Measurements from ENCODE around the gene RAP1GAP2. TPM values are rescaled to one million over a fixed set of nuclear protein-coding genes. Genes with fewer than 3 reads are reported as not detected.
A peak's percentile ranks its signal among the peaks of the same experiment; 100 is the strongest.
"Not testable (repeated sequence)": the region's sequence is repeated elsewhere in the genome, so short reads cannot be mapped to it uniquely, and the experiment has no call there.

RAP1GAP2 gene
- total RNA-seq, 1 donor from 2014 or later, result 46.8 TPM

DNA sequence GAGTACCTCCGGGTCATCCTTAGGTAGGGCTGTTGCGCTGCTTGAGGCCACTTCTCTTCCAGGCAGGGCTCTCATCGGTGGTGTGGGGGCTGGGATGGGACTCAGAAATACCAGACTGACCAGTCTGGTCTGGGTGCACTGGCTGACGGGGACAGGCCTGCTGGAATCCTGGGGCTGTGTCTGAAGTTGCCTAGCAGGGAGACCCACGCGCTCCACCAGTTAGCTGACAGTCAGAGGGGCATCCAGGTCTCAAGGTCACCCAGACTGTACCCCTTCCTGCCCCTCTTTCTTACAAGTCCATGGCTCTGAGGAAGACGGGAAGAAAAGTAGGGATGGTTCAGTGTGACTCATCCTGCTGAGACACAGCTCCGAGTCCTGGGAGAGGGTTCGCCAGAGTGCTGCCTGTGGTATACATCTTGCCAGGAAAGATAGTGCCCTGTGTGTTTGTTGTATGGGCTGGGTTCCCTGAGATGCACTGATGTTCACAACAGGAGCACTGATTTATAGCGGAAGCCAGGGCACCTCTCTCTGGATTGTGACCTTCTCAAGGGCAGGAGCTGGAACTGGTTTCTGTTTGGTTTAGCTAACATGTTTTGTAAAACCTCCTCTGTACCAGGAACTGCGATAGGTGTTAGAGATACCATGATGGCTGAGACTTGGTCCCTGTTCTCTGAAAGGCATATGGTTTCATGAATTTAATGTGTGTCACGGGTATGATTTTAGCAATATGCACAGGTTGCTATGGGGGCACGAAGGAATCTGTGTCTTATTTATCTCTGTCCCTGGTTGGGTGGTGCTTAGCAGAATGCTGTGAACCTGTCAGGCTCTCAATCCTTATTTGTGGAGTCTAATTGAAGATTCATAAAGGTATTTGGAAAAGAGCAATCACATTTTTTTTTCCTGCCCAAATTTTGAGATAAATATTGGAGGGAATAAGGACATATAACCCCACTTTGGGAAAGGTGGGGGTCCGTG is 169.7 kb downstream of the RAP1GAP2 start:
- ATAC-seq (ENCODE audit: poor library complexity), result peak; percentile 71
- intact Hi-C loops (cut with DNase I), result no loop called here
- DNase-seq, result no peak

DNA sequence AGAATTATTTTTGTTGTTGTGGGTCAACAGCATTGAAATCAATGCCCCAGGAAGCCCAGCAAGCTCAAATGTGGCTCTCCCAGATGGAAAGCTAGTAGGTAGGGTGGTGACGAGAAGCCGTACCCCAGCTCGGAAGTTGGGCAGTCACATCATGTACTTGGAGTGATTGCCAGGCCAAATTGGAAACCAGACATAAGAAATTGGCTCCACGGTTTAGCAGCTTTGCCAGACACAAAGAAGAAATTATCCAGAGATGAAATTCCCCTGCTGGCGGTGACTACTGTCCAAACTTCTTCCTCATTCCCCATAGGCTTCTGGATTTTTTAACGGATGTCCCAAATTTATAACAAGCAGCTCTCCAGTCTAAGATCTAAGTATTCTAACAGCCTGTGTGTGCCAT is 171.3 kb downstream of the RAP1GAP2 start:
- intact Hi-C loops (cut with DNase I), result no loop called here

DNA sequence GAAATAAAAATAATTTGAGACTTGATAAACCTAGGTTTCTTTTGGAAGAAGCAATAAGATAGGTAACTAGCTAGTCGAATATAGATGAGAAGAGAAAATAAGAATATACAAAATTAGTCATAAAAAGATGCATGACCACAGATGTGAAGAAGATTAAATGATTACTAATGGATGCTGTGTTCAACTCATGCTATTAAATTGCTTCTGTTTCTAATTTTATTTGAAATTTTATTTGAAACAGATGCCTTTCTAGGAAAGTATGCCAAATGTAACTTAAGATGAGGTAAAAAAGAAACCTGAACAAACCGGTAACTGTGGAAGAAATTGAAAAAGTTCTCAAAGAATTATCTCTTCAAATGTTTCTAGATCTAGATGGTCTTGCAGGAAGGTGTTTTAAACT is 175.6 kb downstream of the RAP1GAP2 start:
- intact Hi-C loops (cut with DNase I), result no loop called here
- DNase-seq, result no peak
- ATAC-seq (ENCODE audit: poor library complexity), result no peak

More for the DNA sequence above, 171.3 kb downstream of the RAP1GAP2 start:
- peak; percentile 87 for ATAC-seq (ENCODE audit: poor library complexity)
- no peak for DNase-seq

DNA sequence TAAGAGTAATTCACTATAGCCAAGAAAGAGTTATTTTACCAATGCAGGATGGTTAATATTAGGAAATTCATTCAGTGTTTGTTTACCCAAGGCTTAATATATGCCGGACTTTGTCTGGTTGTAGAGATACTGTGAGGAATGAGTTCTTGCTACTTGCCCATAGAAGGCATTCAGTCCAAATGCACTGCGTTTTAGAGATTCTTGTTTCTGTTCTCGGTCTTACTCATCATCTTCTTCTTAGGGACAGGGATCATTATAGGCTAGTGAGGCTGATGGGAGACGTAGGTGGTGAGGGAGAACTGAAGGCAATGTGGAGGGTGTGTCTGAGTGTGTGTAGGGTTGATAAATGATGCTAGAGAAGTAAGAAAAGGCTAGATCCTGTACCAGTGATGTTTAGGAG is 176.5 kb downstream of the RAP1GAP2 start:
- no peak for ATAC-seq (ENCODE audit: poor library complexity)

DNA sequence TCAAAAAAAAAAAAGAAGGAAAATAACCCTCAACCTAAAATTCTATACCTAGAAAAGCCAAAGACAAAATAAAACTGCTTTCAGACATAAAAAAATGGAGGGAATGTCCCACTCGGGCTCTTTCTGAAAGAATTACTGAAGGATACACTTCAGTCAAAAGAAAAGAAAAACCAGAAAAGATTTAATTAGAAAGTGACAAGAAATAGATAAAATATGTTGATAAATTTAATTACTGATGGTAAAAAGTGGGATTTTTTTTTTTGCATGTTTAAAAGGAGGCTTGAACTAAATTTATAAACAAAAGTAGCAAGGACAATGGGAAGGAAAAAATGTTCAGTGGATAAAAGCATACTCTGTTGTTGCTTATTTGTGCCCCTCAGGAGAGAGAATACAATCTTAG is 178.1 kb downstream of the RAP1GAP2 start:
- DNase-seq (no peak), ATAC-seq (ENCODE audit: poor library complexity) (no peak)
- intact Hi-C loops (cut with DNase I), result no loop called here

More for the DNA sequence above, 176.5 kb downstream of the RAP1GAP2 start:
- intact Hi-C loops (cut with DNase I), result no loop called here
- DNase-seq, result no peak

DNA sequence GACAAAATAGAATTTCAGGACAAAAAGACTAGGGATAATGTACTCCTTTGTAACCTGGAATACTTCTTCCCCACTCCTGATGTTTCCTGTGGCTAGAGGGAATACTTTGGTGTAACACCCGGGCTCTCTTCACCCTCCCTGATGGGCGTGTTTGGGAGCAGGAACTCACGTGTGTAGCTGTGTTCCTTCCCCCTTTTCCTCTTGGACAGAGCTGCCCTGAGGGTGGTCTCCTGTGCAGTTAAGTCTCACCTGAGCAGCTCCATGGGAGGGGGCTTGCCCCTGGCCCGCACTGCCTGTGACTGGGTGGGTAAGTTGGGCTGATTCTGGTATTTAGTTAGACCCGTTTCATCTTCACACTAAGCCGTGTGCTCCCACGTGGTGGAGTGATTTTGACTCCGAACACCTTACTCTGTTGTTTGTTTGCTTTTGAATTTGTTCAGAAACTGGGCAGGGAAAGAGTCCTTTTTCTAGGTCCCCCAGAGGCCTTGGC is 179.3 kb downstream of the RAP1GAP2 start:
- intact Hi-C loops (cut with DNase I), result no loop called here
- ATAC-seq (ENCODE audit: poor library complexity), result no peak
- no peak for DNase-seq

DNA sequence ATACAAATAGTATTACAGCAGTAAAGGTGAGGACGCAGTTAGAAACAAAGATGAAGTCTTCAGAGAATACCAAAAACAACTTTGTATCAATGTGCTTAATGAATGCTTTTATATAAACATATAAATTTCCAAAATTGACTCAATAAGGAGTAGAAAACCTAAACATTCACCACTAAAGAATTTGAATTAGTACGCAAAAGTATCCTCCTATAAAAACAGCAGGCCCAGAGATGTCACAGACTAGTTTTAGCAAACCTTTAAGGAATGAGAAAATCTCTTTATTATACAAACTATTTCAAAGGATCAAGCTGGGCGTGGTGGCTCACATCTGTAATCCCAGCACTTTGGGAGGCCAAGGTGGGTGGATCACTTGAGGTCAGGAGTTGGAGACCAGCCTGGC is 180.9 kb downstream of the RAP1GAP2 start:
- ATAC-seq (ENCODE audit: poor library complexity) (no peak), DNase-seq (no peak)
- intact Hi-C loops (cut with DNase I), result no loop called here

DNA sequence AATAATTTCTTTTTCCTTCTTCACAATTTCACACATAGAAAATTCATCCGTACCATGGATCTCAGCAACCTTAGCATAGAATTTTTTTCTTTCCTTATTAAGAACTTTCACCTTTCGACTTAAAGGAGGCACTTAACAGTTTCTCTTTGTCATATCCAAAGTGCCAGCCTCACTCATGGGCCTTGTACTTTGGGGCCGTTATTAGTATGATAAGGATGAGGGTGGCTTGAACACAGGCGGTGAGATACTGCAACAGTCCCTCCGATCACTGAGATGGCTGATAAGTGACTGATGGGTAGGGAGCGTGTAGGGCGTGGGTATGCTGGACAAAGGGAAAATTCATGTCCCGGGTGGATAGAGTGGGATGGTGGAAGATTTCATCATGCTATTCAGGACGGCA is 181.9 kb downstream of the RAP1GAP2 start:
- intact Hi-C loops (cut with DNase I), result no loop called here
- DNase-seq (no peak), ATAC-seq (ENCODE audit: poor library complexity) (no peak)

DNA sequence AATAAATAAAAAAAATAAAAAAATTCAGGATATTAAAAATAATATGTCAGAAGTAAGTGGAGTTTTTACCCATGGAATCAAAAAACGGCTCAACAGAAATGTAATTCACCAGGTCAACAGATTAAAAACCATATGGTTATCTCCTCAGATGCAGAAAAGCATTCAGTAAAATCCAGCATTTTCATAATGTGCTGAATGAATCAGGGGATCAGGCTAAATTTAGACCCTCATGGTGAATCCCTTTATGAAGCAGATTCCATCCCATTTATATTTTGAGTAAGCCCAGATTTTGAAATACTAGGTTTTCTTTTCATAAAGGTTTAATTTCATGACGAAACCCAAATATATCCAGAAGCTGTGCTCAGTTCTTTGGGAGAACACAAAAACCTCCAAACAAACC is 182.8 kb downstream of the RAP1GAP2 start:
- no peak for ATAC-seq (ENCODE audit: poor library complexity)
- DNase-seq, result no peak
- intact Hi-C loops (cut with DNase I), result no loop called here

DNA sequence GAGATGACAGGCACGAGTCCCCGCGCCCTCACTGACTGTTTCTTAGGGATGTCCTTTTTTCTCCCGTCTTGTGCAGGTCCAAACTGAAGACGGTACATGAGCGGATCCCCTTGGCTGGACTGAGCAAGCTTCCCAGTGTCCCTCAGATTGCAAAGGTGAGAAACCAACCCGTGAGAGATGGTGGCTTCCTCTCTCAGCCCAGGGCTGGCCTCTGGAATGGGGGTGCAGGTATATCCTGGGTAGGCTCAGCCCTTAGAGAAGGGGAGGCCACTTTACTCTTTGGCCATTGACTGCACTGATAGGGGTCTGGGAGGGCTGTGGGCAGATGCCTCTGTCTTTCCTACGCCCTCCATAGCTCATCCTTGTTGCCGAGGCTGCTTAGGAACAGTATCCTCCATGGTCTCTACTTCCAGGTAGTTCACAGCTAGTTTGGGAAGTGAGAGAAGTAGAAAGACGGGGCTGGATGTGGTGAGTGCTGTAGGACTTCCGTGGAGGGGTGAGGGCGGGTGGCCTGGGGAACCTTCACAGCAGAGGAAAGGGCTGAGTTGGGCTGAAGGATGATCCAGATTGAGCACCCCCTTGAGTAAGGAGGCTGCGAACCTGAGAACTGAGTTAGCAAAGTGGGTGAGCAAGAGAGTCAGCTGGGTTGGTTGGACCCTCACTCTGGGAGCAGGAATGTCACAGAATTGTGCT is 184.1 kb downstream of the RAP1GAP2 start:
- ATAC-seq (ENCODE audit: poor library complexity) (no peak), DNase-seq (no peak)
- intact Hi-C loops (cut with DNase I), result no loop called here

DNA sequence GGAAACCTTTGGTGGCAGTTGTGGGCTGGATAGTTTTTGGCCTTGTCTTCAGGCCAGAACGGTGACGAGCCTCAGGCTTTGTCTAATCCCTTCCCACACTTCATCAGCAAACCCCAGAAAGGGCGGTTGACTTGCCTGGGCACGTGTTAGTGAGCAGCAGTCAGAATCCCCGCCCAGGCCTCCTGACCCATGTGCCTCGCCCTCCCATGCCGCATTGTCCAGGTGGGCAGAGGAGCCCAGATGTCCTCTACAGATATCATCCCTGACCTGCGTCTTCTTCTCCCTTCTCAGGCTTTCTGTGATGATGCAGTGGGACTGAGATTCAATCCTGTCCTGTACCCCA is 184.6 kb downstream of the RAP1GAP2 start:
- ATAC-seq (ENCODE audit: poor library complexity), result no peak
- no peak for DNase-seq
- intact Hi-C loops (cut with DNase I), result no loop called here

DNA sequence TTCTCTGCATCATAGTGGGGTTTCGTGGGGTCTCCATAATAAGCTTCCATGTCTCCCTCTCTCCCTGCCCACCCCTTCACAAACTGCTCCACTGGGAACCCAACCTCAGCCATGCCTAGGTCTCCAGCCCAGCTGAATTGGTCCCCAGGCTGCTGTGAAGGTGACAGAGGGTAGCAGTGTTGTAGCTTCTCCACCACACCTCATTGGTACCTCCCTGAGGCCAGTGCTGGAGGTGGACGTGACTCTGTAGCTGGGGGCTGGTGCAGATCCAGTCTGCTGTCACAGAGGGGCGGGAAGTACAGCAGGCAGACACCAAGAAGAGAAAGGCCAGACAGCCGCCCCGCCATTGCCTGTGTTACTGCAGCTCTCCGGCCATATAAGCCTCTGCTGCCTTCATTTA is 185.1 kb downstream of the RAP1GAP2 start:
- intact Hi-C loops (cut with DNase I), result no loop called here
- ATAC-seq (ENCODE audit: poor library complexity) (no peak), DNase-seq (no peak)

DNA sequence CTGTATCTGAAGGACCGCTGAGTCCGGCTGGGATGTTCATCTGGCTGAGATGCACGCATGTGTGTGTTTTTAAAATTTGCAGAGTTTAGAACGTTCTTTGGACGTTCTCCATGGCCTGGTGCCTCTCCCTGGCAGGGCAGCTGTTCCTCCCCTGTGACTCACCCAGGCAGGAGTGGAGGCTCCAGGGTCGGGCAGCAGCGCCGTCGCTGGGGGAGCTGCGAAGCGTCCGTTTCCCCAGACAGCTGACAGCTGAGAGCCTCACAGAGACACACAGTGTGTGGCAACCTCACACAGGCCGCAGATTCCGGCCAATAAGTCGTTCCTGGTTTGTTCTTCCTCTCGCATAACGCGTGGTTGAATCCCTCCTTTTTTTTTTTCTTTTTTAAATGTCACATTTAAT is 186.6 kb downstream of the RAP1GAP2 start:
- DNase-seq, result peak; percentile 88
- peak; percentile 99 for ATAC-seq (ENCODE audit: poor library complexity)
- intact Hi-C loops (cut with DNase I), result no loop called here

DNA sequence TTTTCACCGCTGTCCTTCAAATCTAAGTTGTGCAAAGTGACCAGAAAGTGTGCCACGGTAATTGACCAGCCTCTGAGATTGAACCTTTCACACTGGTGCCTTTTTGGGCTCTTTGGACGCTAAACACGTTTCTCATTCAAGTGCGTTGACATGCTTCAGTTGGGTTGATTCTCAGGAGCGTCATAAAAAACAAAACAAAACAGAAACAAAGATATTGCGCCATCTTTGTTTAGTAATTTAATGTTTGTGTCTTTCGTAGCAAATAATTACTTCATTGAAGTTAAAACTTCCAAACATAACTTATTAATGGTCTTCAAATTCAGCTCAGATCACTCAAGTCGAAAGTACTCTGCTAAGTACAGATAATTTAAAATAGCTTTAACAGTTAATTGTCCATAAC is 187.0 kb downstream of the RAP1GAP2 start:
- ATAC-seq (ENCODE audit: poor library complexity) (no peak), DNase-seq (no peak)
- intact Hi-C loops (cut with DNase I), result no loop called here

DNA sequence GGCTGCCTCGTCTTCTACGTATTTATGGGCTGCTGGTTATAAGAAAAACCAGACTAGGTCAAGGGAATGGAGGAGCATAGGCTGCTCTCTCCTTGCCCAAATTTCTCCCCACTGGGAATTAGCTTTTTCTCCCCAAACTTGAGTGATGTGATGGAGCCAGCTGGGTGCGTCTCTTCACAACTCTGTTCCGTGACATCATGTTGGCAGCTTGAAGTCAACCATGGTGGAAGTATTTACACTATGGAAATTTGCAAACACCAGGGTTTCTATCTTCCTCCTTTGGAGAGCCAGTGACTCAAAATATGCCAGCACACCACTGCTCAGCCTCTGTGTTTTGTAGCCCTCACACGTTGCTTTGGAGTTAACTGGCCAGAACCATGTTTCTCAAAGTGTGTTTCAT is 189.1 kb downstream of the RAP1GAP2 start:
- no peak for DNase-seq
- ATAC-seq (ENCODE audit: poor library complexity), result no peak
- intact Hi-C loops (cut with DNase I), result no loop called here

DNA sequence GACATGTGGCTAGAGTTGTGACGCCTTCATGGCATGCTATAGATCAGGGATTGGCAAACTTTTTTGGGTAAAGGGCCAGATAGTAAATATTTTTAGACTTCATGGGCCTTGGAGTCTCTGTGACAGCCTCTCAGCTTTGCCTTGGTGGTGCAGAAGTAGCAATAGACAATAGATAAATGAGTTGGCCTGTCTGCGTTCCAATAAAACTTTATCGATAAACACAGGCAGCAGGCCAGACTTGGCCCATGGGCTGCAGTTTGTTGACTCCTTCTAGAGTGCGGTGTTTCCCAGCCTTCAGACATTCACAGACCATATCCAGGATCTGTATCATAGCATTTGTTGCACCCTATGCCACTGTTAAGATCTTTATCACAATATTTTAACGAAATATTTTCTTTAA is 190.7 kb downstream of the RAP1GAP2 start:
- ATAC-seq (ENCODE audit: poor library complexity) (no peak), DNase-seq (no peak)
- intact Hi-C loops (cut with DNase I), result no loop called here

DNA sequence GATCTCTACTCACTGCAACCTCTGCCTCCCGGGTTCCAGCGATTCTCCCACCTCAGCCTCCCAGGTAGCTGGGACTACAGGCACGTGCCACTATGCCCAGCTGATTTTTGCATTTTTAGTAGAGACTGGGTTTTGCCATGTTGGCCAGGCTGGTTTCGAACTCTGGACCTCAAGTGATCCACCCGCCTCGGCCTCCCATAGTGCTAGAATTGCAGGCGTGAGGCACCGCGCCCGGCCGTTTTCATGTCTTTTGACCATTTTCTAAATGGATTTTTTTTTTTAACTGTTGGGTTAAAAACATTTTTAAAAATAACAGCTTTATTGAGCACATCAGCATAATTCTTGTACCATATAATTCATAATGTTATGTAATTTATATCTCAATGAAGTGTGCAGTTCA is 193.2 kb downstream of the RAP1GAP2 start:
- DNase-seq; ATAC-seq (ENCODE audit: poor library complexity); intact Hi-C loops (cut with DNase I): not testable (repeated sequence)

DNA sequence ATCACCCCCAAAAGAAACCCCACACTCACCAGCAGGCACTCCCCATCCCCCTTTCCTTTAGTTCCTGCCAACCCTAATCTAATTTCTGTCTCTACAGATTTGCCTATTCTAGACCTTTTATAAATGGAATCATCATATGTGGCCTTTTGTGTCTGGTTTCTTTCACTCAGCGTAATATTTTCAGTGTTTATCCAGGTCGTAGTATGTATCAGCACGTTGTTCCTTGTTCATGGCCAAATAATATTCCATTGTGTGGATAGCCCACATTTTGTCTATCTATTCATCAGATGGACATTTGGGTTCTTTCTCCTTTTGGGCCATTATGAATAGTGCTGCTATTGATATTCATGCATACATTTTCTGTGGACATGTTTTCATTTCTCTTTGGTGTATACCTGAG is 193.6 kb downstream of the RAP1GAP2 start:
- no peak for ATAC-seq (ENCODE audit: poor library complexity)
- DNase-seq, result no peak
- intact Hi-C loops (cut with DNase I), result no loop called here

DNA sequence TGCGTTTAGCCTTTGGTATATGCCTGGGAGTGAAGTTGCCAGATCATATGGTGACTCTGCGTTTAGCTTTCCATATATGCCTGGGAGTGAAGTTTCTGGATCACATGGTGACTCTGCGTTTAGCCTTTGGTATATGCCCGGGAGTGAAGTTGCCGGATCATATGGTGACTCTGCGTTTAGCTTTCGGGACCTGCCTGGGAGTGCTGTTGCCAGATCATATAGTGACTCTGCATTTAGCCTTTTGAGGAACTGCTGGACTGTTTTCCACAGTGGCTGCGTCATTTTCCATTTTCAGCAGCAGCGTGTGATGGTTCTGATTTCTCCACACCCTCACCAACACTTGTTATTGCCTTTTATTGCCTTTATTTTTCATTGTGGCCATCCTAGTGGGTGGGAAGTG is 194.2 kb downstream of the RAP1GAP2 start:
- intact Hi-C loops (cut with DNase I), result no loop called here
- DNase-seq (no peak), ATAC-seq (ENCODE audit: poor library complexity) (no peak)

Data from Right ventricle myocardium superior (tissue), 1 donor.